ENCODE results near the gene LRP1B.

- TF ChIP-seq POLR2A (IDR thresholded peaks at IDR 0.05) (no peak), CTCF (IDR thresholded peaks at IDR 0.05) (no peak)
Observed at GRCh38 chr2:141125432-141125831, 1005.4 kb downstream of the LRP1B start.
